OCI-LY3 (cell line): ENCODE results near the gene FAAP100.

Source experiments
- EZH2phosphoT487 ChIP-seq: fragments of 200-600 bp; shearing (Covaris generic); IDR thresholded peaks from 2 replicates; pipeline ENCODE4 v1.6.1; 2018; ENCODE audit warnings: antibody characterized with exemption, mixed run types, low read depth
- TF ChIP-seq, protein P1 (sequence below): fragments of 200-600, 300-600 bp; sonication (generic); IDR thresholded peaks from 2 replicates; pipeline ENCODE4 v1.5.1; 2014; ENCODE audit warnings: antibody characterized with exemption, low read length, low read depth

- TF ChIP-seq, protein P1, sequence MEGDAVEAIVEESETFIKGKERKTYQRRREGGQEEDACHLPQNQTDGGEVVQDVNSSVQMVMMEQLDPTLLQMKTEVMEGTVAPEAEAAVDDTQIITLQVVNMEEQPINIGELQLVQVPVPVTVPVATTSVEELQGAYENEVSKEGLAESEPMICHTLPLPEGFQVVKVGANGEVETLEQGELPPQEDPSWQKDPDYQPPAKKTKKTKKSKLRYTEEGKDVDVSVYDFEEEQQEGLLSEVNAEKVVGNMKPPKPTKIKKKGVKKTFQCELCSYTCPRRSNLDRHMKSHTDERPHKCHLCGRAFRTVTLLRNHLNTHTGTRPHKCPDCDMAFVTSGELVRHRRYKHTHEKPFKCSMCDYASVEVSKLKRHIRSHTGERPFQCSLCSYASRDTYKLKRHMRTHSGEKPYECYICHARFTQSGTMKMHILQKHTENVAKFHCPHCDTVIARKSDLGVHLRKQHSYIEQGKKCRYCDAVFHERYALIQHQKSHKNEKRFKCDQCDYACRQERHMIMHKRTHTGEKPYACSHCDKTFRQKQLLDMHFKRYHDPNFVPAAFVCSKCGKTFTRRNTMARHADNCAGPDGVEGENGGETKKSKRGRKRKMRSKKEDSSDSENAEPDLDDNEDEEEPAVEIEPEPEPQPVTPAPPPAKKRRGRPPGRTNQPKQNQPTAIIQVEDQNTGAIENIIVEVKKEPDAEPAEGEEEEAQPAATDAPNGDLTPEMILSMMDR, result no peak
- no peak for TF ChIP-seq EZH2phosphoT487
These were observed 7.0 kb upstream of the FAAP100 start for GRCh38 chr17:81558941-81559806.
